Aorta (tissue), 5 donors: ENCODE results near the gene RAB14. TPM values are rescaled to one million over a fixed set of nuclear protein-coding genes. Genes with fewer than 3 reads are reported as not detected.
"Not testable (repeated sequence)": the region's sequence is repeated elsewhere in the genome, so short reads cannot be mapped to it uniquely, and the experiment has no call there.

Experiments
- ATAC-seq: fragments of 200-7000 bp; cut with Tn5 transposase; one replicate; pipeline ENCODE4 v1.9.1; 2022; ENCODE audit warnings: moderate library complexity; ENCODE audit not compliant: low FRiP score
- DNase-seq, 2 donors: peaks; one replicate each; pipeline ENCODE4 v3.0.0-alpha.2; 2020
- H3K27ac ChIP-seq, 2 donors: one replicate each; pipeline ENCODE4 v1.5.1; 2013; ENCODE audit warnings: low read length in 2 of 2, mild to moderate bottlenecking in 2 of 2, moderate library complexity in 2 of 2, control low read depth in 1 of 2, inconsistent platforms in 1 of 2, low read depth in 1 of 2
- H3K27me3 ChIP-seq, 2 donors: one replicate each; pipeline ENCODE4 v1.6.1; 2013; ENCODE audit warnings: control low read depth in 1 of 2, low read length in 1 of 2, mild to moderate bottlenecking in 1 of 2, moderate library complexity in 1 of 2; ENCODE audit not compliant: insufficient read depth in 2 of 2, control insufficient read depth in 1 of 2
- H3K36me3 ChIP-seq, 2 donors: one replicate each; pipeline ENCODE4 v1.6.1; 2013; ENCODE audit warnings: control low read depth in 1 of 2, low read length in 1 of 2, mild to moderate bottlenecking in 1 of 2; ENCODE audit not compliant: insufficient read depth in 2 of 2, control insufficient read depth in 1 of 2
- H3K4me1 ChIP-seq, 2 donors: one replicate each; pipeline ENCODE4 v1.6.1; 2013; ENCODE audit warnings: low read length in 2 of 2, control low read depth in 1 of 2, mild to moderate bottlenecking in 1 of 2, moderate library complexity in 1 of 2; ENCODE audit not compliant: insufficient read depth in 2 of 2, control insufficient read depth in 1 of 2
- H3K4me3 ChIP-seq, 2 donors: one replicate each; pipeline ENCODE4 v1.5.1; 2013; ENCODE audit warnings: low read length in 2 of 2, control low read depth in 1 of 2, mild to moderate bottlenecking in 1 of 2
- H3K9me3 ChIP-seq: one replicate; pipeline ENCODE4 v1.6.1; 2013; ENCODE audit warnings: mild to moderate bottlenecking, low read length; ENCODE audit not compliant: control insufficient read depth
- WGBS, 2 donors: extraction: QIAGEN DNeasy Blood & Tissue Kit; methylation state at CpG; one replicate each; pipeline ENCODE4 v1.1.7; 2013; 5-methylcytosine and 5-hydroxymethylcytosine counted together
- intact Hi-C, 2 donors: fragments of 100-400 bp; cut with DNase I; formaldehyde crosslinking; loops; one replicate each; pipeline versions ENCODE4 v1.14.2 to v1.15.0; 2022
- polyA plus RNA-seq, 2 donors: library from polyadenylated mRNA; stranded (reverse); fragments of 200-250 nt; gene quantifications; one replicate each; pipeline ENCODE4 v1.2.3, GENCODE V29; 2013
- total RNA-seq, 2 donors: library from RNA; stranded (reverse); fragmentation: NEBNext Ultra II Directional; extraction: Animal tissue kit (Norgen Biotek cat#: 25700); gene quantifications; one replicate each; pipeline ENCODE4 v1.2.1, GENCODE V29; 2021
- donor health status: healthy with polysubstance abuse.
- donor health status: Bipolar disorder and iron deficiency.
- donor health status: DM: no; HTN: no; CAD: no.
- donor health status: DM: no; HTN: no; CAD: no.
- donor health status: DM: yes; HTN: yes; CAD: no.

Gene RAB14
- total and polyA plus RNA-seq, 4 donors, result 29.3 to 52.7 (median 40.5) TPM

DNA sequence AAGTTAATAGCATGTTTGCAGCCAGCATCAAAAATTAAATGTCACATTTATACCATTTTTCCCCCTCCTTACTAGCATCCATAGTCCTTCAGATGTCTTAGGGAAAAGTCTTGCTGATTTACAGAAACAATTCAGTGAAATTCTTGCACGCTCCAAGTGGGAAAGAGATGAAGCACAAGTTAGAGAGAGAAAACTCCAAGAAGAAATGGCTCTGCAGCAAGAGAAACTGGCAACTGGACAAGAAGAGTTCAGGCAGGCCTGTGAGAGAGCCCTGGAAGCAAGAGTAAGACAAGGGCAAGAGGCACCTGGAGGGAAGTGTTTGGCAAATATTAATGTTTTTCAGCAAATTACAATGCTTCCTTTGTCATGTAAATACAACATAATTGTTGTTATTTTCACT, 60.4 kb downstream of the RAB14 start:
- peaks cover 9 to 13% of the 10 kb centered on the region in 2 donors for H3K36me3 ChIP-seq
- DNase-seq (no peak), ATAC-seq (no peak)
- H3K27ac ChIP-seq, result no peak overlapping the region
- 91 to 93% methylated on average over 1 of the region's 1 CpG for WGBS, 2 donors
- intact Hi-C loops, result no loop called here
- no peaks in the 10 kb centered on the region for H3K4me1 ChIP-seq
- no peaks in the 10 kb centered on the region for H3K9me3 ChIP-seq
- no peak overlapping the region for H3K4me3 ChIP-seq
- H3K27me3 ChIP-seq, result no peaks in the 10 kb centered on the region

DNA sequence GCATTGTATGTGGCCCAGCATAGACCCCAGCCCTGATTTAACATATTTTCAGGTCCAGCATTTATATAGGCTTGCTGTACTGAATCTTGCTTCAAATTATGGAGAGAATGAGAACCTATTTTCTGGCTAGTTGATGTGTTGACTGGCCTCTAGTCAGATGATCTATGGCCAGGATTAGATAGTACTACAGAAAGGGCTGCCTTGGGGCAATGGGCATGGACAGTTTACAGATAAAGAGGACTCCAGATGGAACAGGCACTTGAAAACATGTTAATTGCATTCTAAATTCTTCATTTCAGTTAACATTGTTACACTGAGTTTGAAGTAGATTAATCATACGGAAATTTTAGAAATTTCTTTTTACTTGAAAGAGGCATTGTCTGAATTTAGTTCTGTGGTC, 61.5 kb downstream of the RAB14 start:
- Histone ChIP-seq H3K4me1 (no peaks in the 10 kb centered on the region), H3K27ac (no peak overlapping the region), H3K4me3 (no peak overlapping the region), H3K27me3 (no peaks in the 10 kb centered on the region), H3K9me3 (no peaks in the 10 kb centered on the region), H3K36me3 (peaks cover 9 to 12% of the 10 kb centered on the region in 2 donors)
- 94 to 96% methylated on average over 1 of the region's 1 CpG for WGBS, 2 donors
- ATAC-seq (no peak), DNase-seq (no peak)
- intact Hi-C loops, result no loop called here

DNA sequence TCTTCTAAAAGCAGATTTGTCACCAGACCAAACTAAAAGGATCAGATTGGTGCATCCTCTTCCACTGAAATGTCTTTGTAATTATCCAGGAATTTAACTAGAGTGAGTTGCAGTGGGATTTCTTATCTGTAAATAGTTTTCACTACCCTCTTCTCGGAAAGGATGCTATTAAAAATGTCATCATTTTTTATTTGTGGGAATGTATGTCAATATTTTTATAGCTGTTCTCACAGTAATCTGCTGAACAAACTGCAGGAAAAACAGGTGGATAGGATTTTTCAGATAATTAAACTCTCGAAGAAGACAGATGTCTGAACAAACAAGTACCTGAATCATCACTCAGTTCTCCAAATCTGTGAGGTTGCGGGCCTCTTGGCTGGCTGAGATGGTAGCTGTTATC, 62.7 kb downstream of the RAB14 start:
- intact Hi-C loops, result no loop called here
- Histone ChIP-seq H3K27ac (no peak overlapping the region), H3K36me3 (peaks cover 4 to 12% of the 10 kb centered on the region in 2 donors), H3K9me3 (no peaks in the 10 kb centered on the region), H3K4me3 (no peak overlapping the region), H3K27me3 (no peaks in the 10 kb centered on the region), H3K4me1 (no peaks in the 10 kb centered on the region)
- ATAC-seq (no peak), DNase-seq (no peak)
- whole genome bisulfite sequencing, 2 donors, result 71 to 73% methylated on average over 3 of the region's 3 CpGs

DNA sequence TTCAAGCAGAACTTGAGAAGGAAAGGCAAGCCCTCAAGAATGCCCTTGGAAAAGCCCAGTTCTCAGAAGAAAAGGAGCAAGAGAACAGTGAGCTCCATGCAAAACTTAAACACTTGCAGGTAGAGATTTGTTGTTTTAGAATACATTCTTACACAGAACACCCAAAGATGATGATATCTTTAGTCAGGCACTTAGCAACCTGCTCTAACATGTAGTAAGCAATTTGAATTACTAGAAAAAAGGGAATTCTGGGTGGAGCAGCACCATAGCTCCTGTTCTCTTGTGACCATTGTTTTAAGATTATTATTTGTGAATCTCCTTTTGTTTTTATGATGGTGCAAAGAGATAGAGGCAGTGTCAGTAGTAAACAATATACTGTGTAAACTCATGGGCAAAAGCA, 63.1 kb downstream of the RAB14 start:
- Histone ChIP-seq H3K27ac (no peak overlapping the region), H3K9me3 (no peaks in the 10 kb centered on the region), H3K4me3 (no peak overlapping the region), H3K36me3 (peaks cover 4 to 10% of the 10 kb centered on the region in 2 donors), H3K27me3 (no peaks in the 10 kb centered on the region), H3K4me1 (no peaks in the 10 kb centered on the region)
- DNase-seq, result no peak
- ATAC-seq, result no peak
- intact Hi-C loops, result no loop called here

DNA sequence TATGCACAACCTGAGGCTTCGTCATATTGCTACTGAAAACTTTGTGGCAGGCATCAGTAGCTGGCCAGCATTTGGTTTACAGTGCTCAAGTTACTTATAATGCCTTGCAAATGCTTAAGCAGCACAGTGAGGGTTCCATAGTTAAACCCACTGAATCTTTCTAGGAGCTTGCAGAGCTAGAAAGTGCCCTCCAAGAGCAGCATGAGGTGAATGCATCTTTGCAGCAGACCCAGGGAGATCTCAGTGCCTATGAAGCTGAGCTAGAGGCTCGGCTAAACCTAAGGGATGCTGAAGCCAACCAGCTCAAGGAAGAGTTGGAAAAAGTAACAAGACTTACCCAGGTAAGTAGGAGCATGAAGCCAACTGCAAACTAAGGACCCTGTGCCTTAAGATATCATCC, 66.0 kb downstream of the RAB14 start:
- 91 to 92% methylated on average over 2 of the region's 2 CpGs for WGBS, 2 donors
- ATAC-seq, result no peak
- H3K27me3 ChIP-seq, result no peaks in the 10 kb centered on the region
- intact Hi-C loops, result no loop called here
- H3K9me3 ChIP-seq, result no peaks in the 10 kb centered on the region
- H3K4me1 ChIP-seq, result no peaks in the 10 kb centered on the region
- no peak overlapping the region for H3K4me3 ChIP-seq
- DNase-seq, result no peak
- H3K27ac ChIP-seq, result no peak overlapping the region
- H3K36me3 ChIP-seq, result peaks cover 0 to 4% of the 10 kb centered on the region in 2 donors

DNA sequence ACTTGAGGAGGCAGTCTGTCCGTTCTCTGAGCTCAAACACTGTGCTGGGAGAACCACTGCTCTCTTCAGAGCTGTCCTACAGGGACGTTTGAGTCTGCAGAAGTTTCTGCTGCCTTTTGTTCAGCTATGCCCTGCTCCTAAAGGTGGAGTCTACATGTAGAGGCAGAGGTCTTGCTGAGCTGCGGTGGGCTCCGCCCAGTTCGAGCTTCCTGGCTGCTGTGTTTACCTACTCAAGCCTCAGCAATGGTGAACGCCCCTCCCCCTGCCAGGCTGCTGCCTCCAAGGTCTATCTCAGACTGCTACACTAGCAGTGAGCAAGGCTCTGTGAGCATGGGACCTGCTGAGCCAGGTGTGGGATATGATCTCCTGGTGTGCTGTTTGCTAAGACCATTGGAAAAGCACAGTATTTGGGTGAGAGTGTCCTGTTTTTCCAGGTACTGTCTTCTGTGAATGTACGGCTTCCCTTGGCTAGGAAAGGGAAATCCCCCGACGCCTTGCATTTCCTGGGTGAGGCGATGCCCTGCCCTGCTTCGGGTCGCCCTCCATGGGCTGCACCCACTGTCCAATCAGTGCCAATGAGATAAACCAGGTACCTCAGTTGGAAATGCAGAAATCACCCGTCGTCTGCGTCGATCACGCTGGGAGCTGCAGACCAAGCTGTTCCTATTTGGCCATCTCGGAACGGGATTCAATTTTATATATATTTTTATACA, 68.4 kb downstream of the RAB14 start:
- peak; percentile 52 to 54 for DNase-seq
- WGBS, 2 donors, result 85 to 87% methylated on average over 19 of the region's 19 CpGs
- no peaks in the 10 kb centered on the region for H3K27me3 ChIP-seq
- no peaks in the 10 kb centered on the region for H3K9me3 ChIP-seq
- no peaks in the 10 kb centered on the region for H3K4me1 ChIP-seq
- H3K36me3 ChIP-seq, result peaks cover 0 to 2% of the 10 kb centered on the region in 2 donors
- no peak overlapping the region for H3K27ac ChIP-seq
- intact Hi-C loops, result no loop called here
- no peak overlapping the region for H3K4me3 ChIP-seq
- ATAC-seq, result no peak

DNA sequence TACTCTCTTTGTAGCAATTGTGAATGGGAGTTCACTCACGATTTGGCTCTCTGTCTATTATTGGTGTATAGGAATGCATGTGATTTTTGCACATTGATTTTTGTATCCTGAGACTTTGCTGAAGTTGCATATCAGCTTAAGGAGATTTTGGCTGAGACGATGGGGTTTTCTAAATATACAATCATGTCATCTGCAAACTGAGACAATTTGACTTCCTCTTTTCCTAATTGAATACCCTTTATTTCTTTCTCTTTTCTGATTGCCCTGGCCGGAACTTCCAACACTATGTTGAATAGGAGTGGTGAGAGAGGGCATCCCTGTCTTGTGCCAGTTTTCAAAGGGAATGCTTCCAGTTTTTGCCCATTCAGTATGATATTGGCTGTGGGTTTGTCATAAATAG, 72.3 kb downstream of the RAB14 start:
- H3K27me3 ChIP-seq, DNase-seq, H3K9me3 ChIP-seq, H3K4me3 ChIP-seq, H3K36me3 ChIP-seq, ATAC-seq, H3K4me1 ChIP-seq, H3K27ac ChIP-seq, intact Hi-C loops: not testable (repeated sequence)
- WGBS, 2 donors, result 88 to 92% methylated on average over 3 of the region's 3 CpGs

Other genes with a start within 250 kb of the RAB14 start
- gene C5, start 151.6 kb downstream of the RAB14 start, total RNA-seq, result 10 to 100 TPM in 1 of 2 donors, 1 to 10 TPM in 1; 5.7 to 11.4 TPM
- gene C5, start 151.6 kb downstream of the RAB14 start, polyA plus RNA-seq, result 10 to 100 TPM in 1 of 2 donors, 1 to 10 TPM in 1; 5.4 to 13.0 TPM
- gene CNTRL, start 126.9 kb downstream of the RAB14 start, total RNA-seq, result 10 to 100 TPM; 18.9 to 25.8 TPM
- gene CNTRL, start 126.9 kb downstream of the RAB14 start, polyA plus RNA-seq, result 10 to 100 TPM in 1 of 2 donors, 1 to 10 TPM in 1; 9.0 to 10.5 TPM
- 1,000 to 10,000 TPM in 1 of 2 donors, 100 to 1,000 TPM in 1; 922 to 2,469 TPM for gene GSN, start 66.3 kb upstream of the RAB14 start, total RNA-seq
- gene GSN, start 66.3 kb upstream of the RAB14 start, polyA plus RNA-seq, result 1,000 to 10,000 TPM in 1 of 2 donors, 100 to 1,000 TPM in 1; 451 to 1,099 TPM
- gene STOM, start 168.4 kb upstream of the RAB14 start, total RNA-seq, result 100 to 1,000 TPM; 375 to 384 TPM
- 100 to 1,000 TPM in 1 of 2 donors, 10 to 100 TPM in 1; 80.0 to 115 TPM for gene STOM, start 168.4 kb upstream of the RAB14 start, polyA plus RNA-seq